Measurements from ENCODE around the gene OR10A2. TPM values are rescaled to one million over a fixed set of nuclear protein-coding genes. Genes with fewer than 3 reads are reported as not detected.
"Not testable (repeated sequence)": the region's sequence is repeated elsewhere in the genome, so short reads cannot be mapped to it uniquely, and the experiment has no call there.

Gene OR10A2
- total RNA-seq, 2 experiments from 2014 or later = not detected

GRCh38 chr11:6850526-6850925 lies 12.3 kb upstream of the OR10A2 start:
- Mint-ChIP-seq H3K4me3 (no peak overlapping the region), H3K27ac (no peak overlapping the region), H3K36me3 (ENCODE audit: low read depth) (no peaks in the 10 kb centered on the region), H3K4me1 (no peaks in the 10 kb centered on the region), H3K9me3 (peaks cover 12% of the 10 kb centered on the region), H3K27me3 (no peaks in the 10 kb centered on the region)
- DNase-seq = no peak
- ChIA-PET CTCF (no interaction called here), POLR2A (no interaction called here)

DNA sequence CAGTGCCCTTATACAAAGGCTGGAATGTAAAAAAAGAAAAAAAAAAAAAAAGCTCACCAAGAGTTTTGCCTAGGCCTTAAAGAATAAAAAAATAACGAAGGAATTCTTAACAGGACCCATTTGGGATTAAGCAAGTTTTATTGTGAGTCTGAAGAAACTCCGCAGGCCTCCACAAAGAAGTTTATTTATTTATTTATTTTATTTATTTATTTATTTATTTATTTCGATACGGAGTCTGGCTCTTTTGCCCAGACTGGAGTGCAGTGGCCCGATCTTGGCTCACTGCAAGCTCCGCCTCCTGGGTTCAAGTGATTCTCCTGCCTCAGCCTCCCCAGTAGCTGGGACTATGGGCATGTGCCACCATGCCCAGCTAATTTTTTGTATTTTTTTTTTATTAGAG lies 8.1 kb upstream of the OR10A2 start:
- H3K36me3 Mint-ChIP-seq (ENCODE audit: low read depth); POLR2A ChIA-PET; CTCF ChIA-PET; H3K27ac Mint-ChIP-seq; H3K4me1 Mint-ChIP-seq; H3K27me3 Mint-ChIP-seq; H3K4me3 Mint-ChIP-seq; DNase-seq: not testable (repeated sequence)
- H3K9me3 Mint-ChIP-seq = peaks cover 12% of the 10 kb centered on the region

DNA sequence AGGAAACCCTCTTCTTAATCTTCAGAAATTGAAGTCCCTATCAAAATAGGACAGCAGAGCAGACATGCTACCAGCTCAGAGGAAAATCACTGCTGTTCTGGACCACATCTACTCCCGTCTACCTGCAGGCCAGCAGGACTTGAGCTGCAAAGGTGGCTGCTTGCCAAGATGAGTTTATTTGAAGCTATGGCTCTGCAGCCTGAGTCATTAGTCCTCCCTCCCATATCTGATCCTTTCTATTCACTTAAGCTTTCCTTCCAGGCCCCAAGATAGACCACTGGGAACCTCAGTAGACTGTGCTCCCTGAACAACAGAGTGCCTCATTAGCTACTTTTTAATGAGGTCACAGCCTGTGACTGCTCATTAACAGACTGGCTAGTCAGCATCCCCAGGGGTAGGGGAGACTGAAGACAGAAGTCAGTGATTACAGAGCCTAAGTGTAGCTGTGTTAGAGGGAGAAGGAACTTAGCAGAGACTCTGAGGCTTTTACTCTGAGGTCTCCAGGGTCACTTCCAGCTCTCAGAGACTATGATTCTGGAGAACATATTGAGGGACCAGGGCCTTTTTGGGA lies 6.8 kb upstream of the OR10A2 start:
- no peaks in the 10 kb centered on the region for H3K36me3 Mint-ChIP-seq (ENCODE audit: low read depth)
- H3K27me3 Mint-ChIP-seq = peaks cover 2% of the 10 kb centered on the region
- peaks cover 12% of the 10 kb centered on the region for H3K9me3 Mint-ChIP-seq
- H3K27ac Mint-ChIP-seq = no peak overlapping the region
- CTCF ChIA-PET = no interaction called here
- no peak overlapping the region for H3K4me3 Mint-ChIP-seq
- POLR2A ChIA-PET = no interaction called here
- peaks cover 8% of the 10 kb centered on the region for H3K4me1 Mint-ChIP-seq
- DNase-seq = no peak

- Mint-ChIP-seq H3K27ac (no peak overlapping the region), H3K4me1 (peaks cover 8% of the 10 kb centered on the region), H3K27me3 (peaks cover 2% of the 10 kb centered on the region), H3K9me3 (peaks cover 9% of the 10 kb centered on the region), H3K4me3 (no peak overlapping the region), H3K36me3 (ENCODE audit: low read depth) (no peaks in the 10 kb centered on the region)
- ChIA-PET POLR2A (no interaction called here), CTCF (no interaction called here)
- DNase-seq = no peak
These were observed 6.0 kb upstream of the OR10A2 start for GRCh38 chr11:6856871-6857270.

GRCh38 chr11:6864438-6864837 lies 1.6 kb downstream of the OR10A2 start:
- no peak for DNase-seq
- Mint-ChIP-seq H3K4me1 (no peaks in the 10 kb centered on the region), H3K36me3 (ENCODE audit: low read depth) (no peaks in the 10 kb centered on the region), H3K27ac (no peak overlapping the region), H3K9me3 (no peaks in the 10 kb centered on the region), H3K27me3 (peaks cover 6% of the 10 kb centered on the region), H3K4me3 (no peak overlapping the region)
- ChIA-PET POLR2A (no interaction called here), CTCF (interaction anchor here (0.6 kb wide), 2 partner anchors 20 to 353 kb away, joined by 3 to 5 read pairs; no protein-coding TSS in a partner anchor)

DNA sequence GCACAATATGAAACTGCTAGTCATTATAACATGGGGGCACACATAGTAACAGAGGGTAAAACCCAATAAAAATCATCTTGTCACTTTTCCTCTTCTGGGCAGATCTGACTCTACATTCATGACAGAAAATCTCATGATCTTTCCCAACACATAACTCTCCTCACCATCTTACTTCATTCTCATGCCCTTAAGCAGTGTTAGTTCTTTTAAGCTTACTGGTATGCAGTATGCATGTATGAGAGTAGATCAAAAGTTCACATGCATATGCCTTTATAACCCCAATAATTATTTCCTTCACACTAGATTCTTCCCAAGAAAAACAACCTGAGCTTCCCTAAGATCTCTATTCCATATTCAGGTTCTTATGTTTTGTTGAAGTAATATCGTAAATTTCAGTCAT lies 8.4 kb downstream of the OR10A2 start:
- Mint-ChIP-seq H3K27me3 (peaks cover 2% of the 10 kb centered on the region), H3K27ac (no peak overlapping the region), H3K4me1 (no peaks in the 10 kb centered on the region), H3K9me3 (no peaks in the 10 kb centered on the region), H3K36me3 (ENCODE audit: low read depth) (no peaks in the 10 kb centered on the region), H3K4me3 (no peak overlapping the region)
- ChIA-PET CTCF (no interaction called here), POLR2A (no interaction called here)
- no peak for DNase-seq

- no peaks in the 10 kb centered on the region for H3K36me3 Mint-ChIP-seq (ENCODE audit: low read depth)
- no peak for DNase-seq
- no peak overlapping the region for H3K4me3 Mint-ChIP-seq
- POLR2A ChIA-PET = no interaction called here
- no peaks in the 10 kb centered on the region for H3K4me1 Mint-ChIP-seq
- H3K27me3 Mint-ChIP-seq = no peaks in the 10 kb centered on the region
- no peaks in the 10 kb centered on the region for H3K9me3 Mint-ChIP-seq
- no peak overlapping the region for H3K27ac Mint-ChIP-seq
- CTCF ChIA-PET = no interaction called here
These were observed 12.9 kb downstream of the OR10A2 start for GRCh38 chr11:6875761-6876160.

DNA sequence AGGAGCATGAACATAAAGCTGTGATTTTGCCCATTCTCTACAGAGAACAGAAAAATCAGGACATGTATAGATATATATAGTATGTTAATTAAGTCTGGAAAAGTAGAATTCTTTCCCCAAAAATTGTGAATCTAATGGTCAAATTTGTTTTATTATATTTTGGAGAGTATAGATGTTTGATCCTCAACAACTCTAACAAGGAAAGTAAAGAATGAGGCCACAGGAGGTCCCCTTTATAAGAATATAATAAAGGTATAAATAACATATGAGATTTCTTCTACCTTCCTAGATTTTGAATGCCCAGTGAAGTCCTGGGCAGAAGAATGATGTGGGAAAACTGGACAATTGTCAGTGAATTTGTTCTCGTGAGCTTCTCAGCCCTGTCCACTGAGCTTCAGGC lies 13.5 kb downstream of the OR10A2 start, which contains the start of gene OR10A4:
Gene OR10A4, plus strand, starts transcription at position 301 of the 400 bp plus-strand sequence. Its CDS starts 23 bp downstream, at position 324.
- Mint-ChIP-seq H3K36me3 (ENCODE audit: low read depth) (no peaks in the 10 kb centered on the region), H3K4me3 (no peak within 1 kb of the TSS), H3K27me3 (no peaks in the 10 kb centered on the region), H3K9me3 (no peaks in the 10 kb centered on the region), H3K27ac (no peak within 1 kb of the TSS), H3K4me1 (no peaks in the 10 kb centered on the region)
- CTCF ChIA-PET = no interaction called here
- POLR2A ChIA-PET = interaction anchor here (0.6 kb wide), 1 partner anchor 14 kb away, joined by 4 read pairs; no protein-coding TSS in a partner anchor
- DNase-seq = no peak

GRCh38 chr11:6876914-6877313 lies 14.1 kb downstream of the OR10A2 start:
- H3K36me3 Mint-ChIP-seq (ENCODE audit: low read depth) = no peaks in the 10 kb centered on the region
- H3K4me1 Mint-ChIP-seq = no peaks in the 10 kb centered on the region
- CTCF ChIA-PET = no interaction called here
- no peak overlapping the region for H3K27ac Mint-ChIP-seq
- POLR2A ChIA-PET = no interaction called here
- no peak for DNase-seq
- no peak overlapping the region for H3K4me3 Mint-ChIP-seq
- H3K9me3 Mint-ChIP-seq = no peaks in the 10 kb centered on the region
- no peaks in the 10 kb centered on the region for H3K27me3 Mint-ChIP-seq

DNA sequence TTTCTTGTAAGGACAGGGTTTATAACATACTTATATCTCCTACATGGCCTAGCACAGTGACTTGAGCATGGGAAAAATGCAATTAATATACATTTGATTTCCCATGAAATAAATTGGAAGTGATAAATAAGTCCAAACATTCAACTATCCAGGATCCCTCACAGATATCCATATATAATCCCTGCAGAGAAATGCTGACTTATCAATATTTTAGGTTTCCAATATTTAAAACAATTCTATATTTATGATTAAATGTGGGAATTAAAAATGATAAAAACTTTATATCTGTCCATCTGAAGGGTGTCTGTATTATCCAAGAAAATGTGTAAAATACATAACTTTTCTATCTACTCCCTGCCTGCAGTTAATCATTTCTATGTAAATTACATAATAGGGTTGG lies 19.9 kb downstream of the OR10A2 start:
- peaks cover 21% of the 10 kb centered on the region for H3K27me3 Mint-ChIP-seq
- H3K36me3 Mint-ChIP-seq (ENCODE audit: low read depth) = no peaks in the 10 kb centered on the region
- no peaks in the 10 kb centered on the region for H3K4me1 Mint-ChIP-seq
- no peak overlapping the region for H3K4me3 Mint-ChIP-seq
- H3K9me3 Mint-ChIP-seq = no peaks in the 10 kb centered on the region
- POLR2A ChIA-PET = no interaction called here
- no peak for DNase-seq
- no peak overlapping the region for H3K27ac Mint-ChIP-seq
- CTCF ChIA-PET = no interaction called here

GRCh38 chr11:6887711-6888110 lies 24.9 kb downstream of the OR10A2 start:
- peaks cover 25% of the 10 kb centered on the region for H3K27me3 Mint-ChIP-seq
- H3K4me1 Mint-ChIP-seq; CTCF ChIA-PET; DNase-seq; H3K4me3 Mint-ChIP-seq; POLR2A ChIA-PET; H3K9me3 Mint-ChIP-seq; H3K27ac Mint-ChIP-seq; H3K36me3 Mint-ChIP-seq (ENCODE audit: low read depth): not testable (repeated sequence)

- Mint-ChIP-seq H3K27ac (no peak overlapping the region), H3K27me3 (peaks cover 21% of the 10 kb centered on the region), H3K4me1 (no peaks in the 10 kb centered on the region), H3K36me3 (ENCODE audit: low read depth) (no peaks in the 10 kb centered on the region), H3K4me3 (no peak overlapping the region), H3K9me3 (no peaks in the 10 kb centered on the region)
- DNase-seq = no peak
- CTCF ChIA-PET = no interaction called here
- POLR2A ChIA-PET = no interaction called here
These were observed 26.0 kb downstream of the OR10A2 start for GRCh38 chr11:6888830-6889229.

GRCh38 chr11:6889835-6890234 lies 27.0 kb downstream of the OR10A2 start:
- DNase-seq = no peak
- Mint-ChIP-seq H3K4me3 (no peak overlapping the region), H3K27me3 (peaks cover 13% of the 10 kb centered on the region), H3K36me3 (ENCODE audit: low read depth) (no peaks in the 10 kb centered on the region), H3K4me1 (no peaks in the 10 kb centered on the region), H3K9me3 (no peaks in the 10 kb centered on the region), H3K27ac (no peak overlapping the region)
- ChIA-PET CTCF (no interaction called here), POLR2A (no interaction called here)

GRCh38 chr11:6892400-6892799 lies 29.5 kb downstream of the OR10A2 start, which contains the start of gene OR2D2:
TSS of gene OR2D2 (minus strand) at chr11:6892500. CDS start at chr11:6892500, 0 bp downstream.
- H3K36me3 Mint-ChIP-seq (ENCODE audit: low read depth) = no peaks in the 10 kb centered on the region
- no peaks in the 10 kb centered on the region for H3K9me3 Mint-ChIP-seq
- no peaks in the 10 kb centered on the region for H3K4me1 Mint-ChIP-seq
- ChIA-PET CTCF (no interaction called here), POLR2A (no interaction called here)
- no peak for DNase-seq
- no peak within 1 kb of the TSS for H3K27ac Mint-ChIP-seq
- H3K27me3 Mint-ChIP-seq = peaks cover 6% of the 10 kb centered on the region
- no peak within 1 kb of the TSS for H3K4me3 Mint-ChIP-seq
